Measurements from ENCODE around the gene ZNF500.

DNA sequence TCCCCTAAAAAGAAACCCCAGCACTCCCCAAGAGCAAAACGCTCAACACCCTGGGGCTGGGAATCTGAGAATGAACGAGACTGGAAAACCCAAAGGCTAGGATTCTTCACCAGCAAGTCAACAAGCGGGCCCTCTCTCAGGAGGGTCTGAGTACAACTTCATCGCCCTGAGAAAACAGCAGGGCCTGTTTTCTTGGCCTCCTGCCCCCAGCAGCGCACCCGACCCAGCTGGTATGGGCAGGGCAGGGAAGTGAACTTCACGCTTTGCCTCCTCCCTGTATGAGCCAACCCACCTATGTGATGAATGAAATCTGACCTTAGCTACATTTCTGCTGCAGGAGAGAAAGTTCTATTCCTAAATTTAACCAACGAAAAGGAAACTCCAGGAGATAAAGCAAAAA lies 62.5 kb downstream of the ZNF500 start:
- TF ChIP-seq TAF1 (IDR thresholded peaks at IDR 0.05; ENCODE audit: low read depth) (no peak), FOXM1 (IDR thresholded peaks at IDR 0.05; ENCODE audit: borderline replicate concordance, low read depth) (no peak), EP300 (IDR thresholded peaks at IDR 0.05; ENCODE audit: borderline replicate concordance) (no peak), ZBTB7A (IDR thresholded peaks at IDR 0.05; ENCODE audit: low read depth) (no peak), TCF12 (IDR thresholded peaks at IDR 0.05; ENCODE audit: low read depth) (no peak), RAD21 (IDR thresholded peaks at IDR 0.05; ENCODE audit: low read depth) (no peak), YY1 (IDR thresholded peaks at IDR 0.05; ENCODE audit: low read depth) (no peak), NFIC (IDR thresholded peaks at IDR 0.05) (no peak), TEAD4 (IDR thresholded peaks at IDR 0.05) (no peak), CREB1 (IDR thresholded peaks at IDR 0.05; ENCODE audit: low read depth) (no peak)
- TF ChIP-seq, protein P1, sequence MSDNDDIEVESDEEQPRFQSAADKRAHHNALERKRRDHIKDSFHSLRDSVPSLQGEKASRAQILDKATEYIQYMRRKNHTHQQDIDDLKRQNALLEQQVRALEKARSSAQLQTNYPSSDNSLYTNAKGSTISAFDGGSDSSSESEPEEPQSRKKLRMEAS (IDR thresholded peaks at IDR 0.05), result no peak
- TF ChIP-seq, protein P2, sequence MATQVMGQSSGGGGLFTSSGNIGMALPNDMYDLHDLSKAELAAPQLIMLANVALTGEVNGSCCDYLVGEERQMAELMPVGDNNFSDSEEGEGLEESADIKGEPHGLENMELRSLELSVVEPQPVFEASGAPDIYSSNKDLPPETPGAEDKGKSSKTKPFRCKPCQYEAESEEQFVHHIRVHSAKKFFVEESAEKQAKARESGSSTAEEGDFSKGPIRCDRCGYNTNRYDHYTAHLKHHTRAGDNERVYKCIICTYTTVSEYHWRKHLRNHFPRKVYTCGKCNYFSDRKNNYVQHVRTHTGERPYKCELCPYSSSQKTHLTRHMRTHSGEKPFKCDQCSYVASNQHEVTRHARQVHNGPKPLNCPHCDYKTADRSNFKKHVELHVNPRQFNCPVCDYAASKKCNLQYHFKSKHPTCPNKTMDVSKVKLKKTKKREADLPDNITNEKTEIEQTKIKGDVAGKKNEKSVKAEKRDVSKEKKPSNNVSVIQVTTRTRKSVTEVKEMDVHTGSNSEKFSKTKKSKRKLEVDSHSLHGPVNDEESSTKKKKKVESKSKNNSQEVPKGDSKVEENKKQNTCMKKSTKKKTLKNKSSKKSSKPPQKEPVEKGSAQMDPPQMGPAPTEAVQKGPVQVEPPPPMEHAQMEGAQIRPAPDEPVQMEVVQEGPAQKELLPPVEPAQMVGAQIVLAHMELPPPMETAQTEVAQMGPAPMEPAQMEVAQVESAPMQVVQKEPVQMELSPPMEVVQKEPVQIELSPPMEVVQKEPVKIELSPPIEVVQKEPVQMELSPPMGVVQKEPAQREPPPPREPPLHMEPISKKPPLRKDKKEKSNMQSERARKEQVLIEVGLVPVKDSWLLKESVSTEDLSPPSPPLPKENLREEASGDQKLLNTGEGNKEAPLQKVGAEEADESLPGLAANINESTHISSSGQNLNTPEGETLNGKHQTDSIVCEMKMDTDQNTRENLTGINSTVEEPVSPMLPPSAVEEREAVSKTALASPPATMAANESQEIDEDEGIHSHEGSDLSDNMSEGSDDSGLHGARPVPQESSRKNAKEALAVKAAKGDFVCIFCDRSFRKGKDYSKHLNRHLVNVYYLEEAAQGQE (IDR thresholded peaks at IDR 0.05; ENCODE audit: low read depth), result no peak

Data from Ishikawa (cell line).